ENCODE data around the gene TREX2. TPM values are rescaled to one million over a fixed set of nuclear protein-coding genes. Genes with fewer than 3 reads are reported as not detected.

TREX2 gene
- total RNA-seq, 1 experiment from 2014 or later = 1.1 TPM

- no CpG with 5 or more reads among the region's 17 CpGs for WGBS (ENCODE audit: extremely low coverage, insufficient read length, low lambda C conversion rate)
- Histone ChIP-seq H3K23ac (ENCODE audit: insufficient read length, low read depth, low read length) (no peak overlapping the region), H3K23me2 (ENCODE audit: insufficient read length, low read depth, low read length, poor library complexity, severe bottlenecking) (no peaks in the 10 kb centered on the region), H2BK5ac (ENCODE audit: insufficient read length, low read length) (no peak overlapping the region), H3K4me1 (ENCODE audit: insufficient read depth, low read length) (no peaks in the 10 kb centered on the region), H2AFZ (ENCODE audit: low read length) (no peak overlapping the region), H3K9ac (ENCODE audit: extremely low read depth, insufficient read length, low read length) (no peak overlapping the region), H3K56ac (ENCODE audit: insufficient read length, low read depth, low read length) (no peak overlapping the region), H3K18ac (ENCODE audit: insufficient read length, low read depth, low read length) (no peak overlapping the region), H2BK120ac (ENCODE audit: low read depth, low read length, poor library complexity, severe bottlenecking) (no peak overlapping the region), H3K14ac (ENCODE audit: insufficient read depth, low read length) (no peak overlapping the region), H3K27ac (ENCODE audit: insufficient read length, low read depth, low read length) (no peak overlapping the region), H2BK15ac (ENCODE audit: low read depth, low read length) (no peak overlapping the region), H3K4me2 (ENCODE audit: insufficient read depth, insufficient read length, low read length) (no peak overlapping the region), H2AK5ac (ENCODE audit: insufficient read length, low read length) (no peak overlapping the region), H2BK12ac (ENCODE audit: insufficient read length, low read depth, low read length) (no peak overlapping the region), H3K9me3 (ENCODE audit: control insufficient read depth, low read depth, low read length) (peaks cover 65% of the 10 kb centered on the region), H3K79me2 (ENCODE audit: insufficient read depth, low read length) (no peaks in the 10 kb centered on the region), H4K20me1 (ENCODE audit: control insufficient read depth, insufficient read depth, insufficient read length) (no peaks in the 10 kb centered on the region), H3K27me3 (ENCODE audit: insufficient read depth, low read length) (peaks cover 2% of the 10 kb centered on the region; the same call in 1 of the 2 replicates), H2BK20ac (ENCODE audit: low read depth, low read length, poor library complexity, severe bottlenecking) (no peak overlapping the region), H3K79me1 (ENCODE audit: insufficient read depth, low read depth, low read length, poor library complexity, severe bottlenecking) (no peaks in the 10 kb centered on the region), H4K8ac (replicated peaks; ENCODE audit: insufficient read length, low read depth, low read length) (no peak overlapping the region), H3K4ac (ENCODE audit: low read depth, low read length) (no peak overlapping the region), H3T11ph (ENCODE audit: low read length) (no peak overlapping the region), H4K5ac (ENCODE audit: insufficient read length, low read depth, low read length) (no peak overlapping the region), H4K91ac (ENCODE audit: insufficient read length, low read depth, low read length) (no peak overlapping the region)
- Mint-ChIP-seq H3K9me3 (peaks cover 71 to 89% of the 10 kb centered on the region in 2 experiments), H3K36me3 (ENCODE audit: insufficient read depth in 1 of 3, low read depth in 3 of 3) (peaks cover 0 to 7% (median 1%) of the 10 kb centered on the region in 3 experiments; a peak in 3 of 7 replicates), H3K4me1 (no peaks in the 10 kb centered on the region), H3K27me3 (ENCODE audit: low read depth) (peaks cover 13% of the 10 kb centered on the region), H3K4me3 (no peak overlapping the region), H3K27ac (no peak overlapping the region)
- TF ChIP-seq CTCF (conservative IDR thresholded peaks at IDR 0.05) = no peak
- DNase-seq = no peak
Measured at GRCh38 chrX:153433781-153434285, 12.0 kb downstream of the TREX2 start.

All from H9 (cell line).